ENCODE results near the gene CCDC50.

DNA sequence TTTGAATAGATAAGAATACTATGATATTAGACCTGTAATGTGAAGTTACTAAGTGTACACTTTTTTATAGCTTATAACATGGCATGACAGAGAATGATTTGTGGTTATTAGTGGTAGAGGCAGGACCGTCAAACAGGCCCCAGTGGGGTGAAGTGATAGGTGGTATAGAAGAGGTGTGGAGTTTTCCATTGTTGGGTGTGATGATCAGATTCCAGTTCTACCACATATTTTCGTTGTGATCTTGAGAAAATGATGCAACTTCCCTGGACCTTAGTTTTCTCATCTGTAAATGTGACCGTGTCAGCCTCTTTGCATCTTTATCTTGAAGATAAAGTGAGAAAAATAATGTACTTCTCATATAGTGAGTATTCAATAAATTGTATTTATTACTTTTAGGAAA lies 31.4 kb downstream of the CCDC50 start:
- TF ChIP-seq, protein P1, sequence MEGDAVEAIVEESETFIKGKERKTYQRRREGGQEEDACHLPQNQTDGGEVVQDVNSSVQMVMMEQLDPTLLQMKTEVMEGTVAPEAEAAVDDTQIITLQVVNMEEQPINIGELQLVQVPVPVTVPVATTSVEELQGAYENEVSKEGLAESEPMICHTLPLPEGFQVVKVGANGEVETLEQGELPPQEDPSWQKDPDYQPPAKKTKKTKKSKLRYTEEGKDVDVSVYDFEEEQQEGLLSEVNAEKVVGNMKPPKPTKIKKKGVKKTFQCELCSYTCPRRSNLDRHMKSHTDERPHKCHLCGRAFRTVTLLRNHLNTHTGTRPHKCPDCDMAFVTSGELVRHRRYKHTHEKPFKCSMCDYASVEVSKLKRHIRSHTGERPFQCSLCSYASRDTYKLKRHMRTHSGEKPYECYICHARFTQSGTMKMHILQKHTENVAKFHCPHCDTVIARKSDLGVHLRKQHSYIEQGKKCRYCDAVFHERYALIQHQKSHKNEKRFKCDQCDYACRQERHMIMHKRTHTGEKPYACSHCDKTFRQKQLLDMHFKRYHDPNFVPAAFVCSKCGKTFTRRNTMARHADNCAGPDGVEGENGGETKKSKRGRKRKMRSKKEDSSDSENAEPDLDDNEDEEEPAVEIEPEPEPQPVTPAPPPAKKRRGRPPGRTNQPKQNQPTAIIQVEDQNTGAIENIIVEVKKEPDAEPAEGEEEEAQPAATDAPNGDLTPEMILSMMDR (IDR thresholded peaks at IDR 0.05; ENCODE audit: low read depth, low read length, poor library complexity, severe bottlenecking) = no peak
- no peak for TF ChIP-seq EZH2phosphoT487 (IDR thresholded peaks at IDR 0.05; ENCODE audit: borderline replicate concordance, low read length)
